H1 (cell line): ENCODE data around the gene OR2L8. TPM values are rescaled to one million over a fixed set of nuclear protein-coding genes. Genes with fewer than 3 reads are reported as not detected.

ENCODE experiments used
- CTCF ChIA-PET: fragments of 300-600 bp; sonication (Branson Sonifier 250); formaldehyde crosslinking; loops from one replicate; lab custom pipeline; 2021; ENCODE audit not compliant: partially characterized antibody; lab: Charles Lee
- POLR2A ChIA-PET: fragments of 300-600 bp; sonication (Branson Sonifier 250); formaldehyde crosslinking; loops from one replicate; lab custom pipeline; 2021; ENCODE audit warnings: inconsistent platforms; ENCODE audit not compliant: partially characterized antibody; lab: Charles Lee
- DNase-seq, 2 experiments: peaks; one replicate each; pipeline versions ENCODE4 v3.0.0 to v3.0.0-alpha.2; 2010 to 2022; ENCODE audit warnings: low spot score in 2 of 2, low read depth in 1 of 2, mixed read lengths in 1 of 2
- FAIRE-seq: peaks from 2 replicates; lab custom pipeline; 2011; peaks lifted over from hg19 to GRCh38; lab: Jason Lieb, UNC
- H2AFZ ChIP-seq: 2 replicates; pipeline ENCODE4 v1.8.1; 2012; ENCODE audit warnings: low read length, inconsistent platforms
- H2AK5ac ChIP-seq: 2 replicates; pipeline ENCODE4 v1.6.1; 2013; ENCODE audit warnings: low read depth, low read length
- H2BK120ac ChIP-seq: replicated peaks from 2 replicates; pipeline ENCODE3; 2013; ENCODE audit warnings: low read depth, low read length, inconsistent platforms
- H2BK12ac ChIP-seq: 2 replicates; pipeline ENCODE4 v1.6.1; 2013; ENCODE audit warnings: low read depth, low read length
- H2BK15ac ChIP-seq: 2 replicates; pipeline ENCODE4 v1.6.1; 2013; ENCODE audit warnings: low read length
- H2BK20ac ChIP-seq: 2 replicates; pipeline ENCODE4 v1.6.1; 2013; ENCODE audit warnings: low read length
- H2BK5ac ChIP-seq: 2 replicates; pipeline ENCODE4 v1.6.1; 2013; ENCODE audit warnings: low read depth, low read length
- H3K14ac ChIP-seq: 2 replicates; pipeline ENCODE4 v1.6.1; 2013; ENCODE audit warnings: inconsistent platforms; ENCODE audit not compliant: insufficient read length
- H3K18ac ChIP-seq: 2 replicates; pipeline ENCODE4 v1.6.1; 2013; ENCODE audit warnings: low read length; ENCODE audit errors: extremely low read depth
- H3K23ac ChIP-seq: 2 replicates; pipeline ENCODE4 v1.6.1; 2013; ENCODE audit warnings: inconsistent platforms; ENCODE audit not compliant: insufficient read length
- H3K23me2 ChIP-seq: 2 replicates; pipeline ENCODE4 v1.6.1; 2013; ENCODE audit warnings: low read depth, low read length
- H3K27ac ChIP-seq: 2 replicates; pipeline ENCODE4 v1.6.1; 2011; ENCODE audit warnings: low read depth, low read length, inconsistent platforms
- H3K27me3 ChIP-seq, 4 experiments: replicated peaks in 1 of 4; 1 replicate in 1 of 4; 2 replicates in 3 of 4; pipeline versions ENCODE4 v1.6.1 to v1.8.1; 2011 to 2013; ENCODE audit warnings: low read length in 3 of 4, mild to moderate bottlenecking in 3 of 4, inconsistent platforms in 2 of 4, mixed read lengths in 2 of 4, moderate library complexity in 1 of 4; ENCODE audit not compliant: control insufficient read depth in 3 of 4, insufficient read depth in 3 of 4; ENCODE audit errors: extremely low read depth in 1 of 4
- H3K36me3 ChIP-seq, 4 experiments: 2 replicates each; pipeline versions ENCODE4 v1.6.1 to v1.8.1; 2011 to 2013; ENCODE audit warnings: mild to moderate bottlenecking in 4 of 4, low read length in 3 of 4, moderate library complexity in 2 of 4, control low read depth in 1 of 4, inconsistent platforms in 1 of 4; ENCODE audit not compliant: insufficient read depth in 4 of 4, control insufficient read depth in 2 of 4
- H3K4ac ChIP-seq: replicated peaks from 2 replicates; pipeline ENCODE3; 2013; ENCODE audit warnings: low read length, low read depth, mixed read lengths, inconsistent platforms; ENCODE audit not compliant: insufficient read length
- H3K4me1 ChIP-seq, 4 experiments: replicated peaks in 1 of 4; 1 replicate in 1 of 4; 2 replicates in 3 of 4; pipeline versions ENCODE4 v1.6.1 to v1.8.1; 2011 to 2013; ENCODE audit warnings: low read length in 3 of 4, inconsistent platforms in 2 of 4, mixed read lengths in 1 of 4; ENCODE audit not compliant: insufficient read depth in 4 of 4, control insufficient read depth in 3 of 4
- H3K4me2 ChIP-seq, 2 experiments: 2 replicates each; pipeline versions ENCODE4 v1.6.1 to v1.8.1; 2011 to 2013; ENCODE audit warnings: low read depth in 2 of 2, low read length in 2 of 2, control low read depth in 1 of 2, inconsistent platforms in 1 of 2, mild to moderate bottlenecking in 1 of 2; ENCODE audit not compliant: insufficient read depth in 1 of 2
- H3K4me3 ChIP-seq, 4 experiments: fragments of 200-600, 300-600 bp in 1 of 4; sonication (generic), shearing (Covaris generic), sonication (Bioruptor Twin) in 1 of 4; 2 replicates each; pipeline versions ENCODE4 v1.5.1 to v1.8.1; 2011 to 2016; ENCODE audit warnings: low read length in 4 of 4, low read depth in 3 of 4, control low read depth in 2 of 4, inconsistent platforms in 2 of 4, mild to moderate bottlenecking in 2 of 4, mixed read lengths in 1 of 4, moderate library complexity in 1 of 4; ENCODE audit not compliant: insufficient read depth in 2 of 4; ENCODE audit errors: extremely low read depth in 1 of 4
- H3K56ac ChIP-seq: replicated peaks from 2 replicates; pipeline ENCODE3; 2013; ENCODE audit warnings: low read depth, mild to moderate bottlenecking, mixed read lengths, low read length, inconsistent platforms; ENCODE audit not compliant: insufficient read length
- H3K79me1 ChIP-seq: 2 replicates; pipeline ENCODE4 v1.6.1; 2013; ENCODE audit warnings: low read depth, low read length, control low read depth
- H3K79me2 ChIP-seq, 2 experiments: 2 replicates each; pipeline versions ENCODE4 v1.6.1 to v1.8.1; 2012 to 2013; ENCODE audit warnings: low read length in 2 of 2, mild to moderate bottlenecking in 2 of 2, inconsistent platforms in 1 of 2; ENCODE audit not compliant: insufficient read depth in 2 of 2, control insufficient read depth in 1 of 2
- H3K9ac ChIP-seq, 4 experiments: replicated peaks in 1 of 4; 1 replicate in 1 of 4; 2 replicates in 3 of 4; pipeline versions ENCODE4 v1.6.1 to v1.8.1; 2011 to 2013; ENCODE audit warnings: low read depth in 3 of 4, low read length in 3 of 4, control low read depth in 2 of 4, mild to moderate bottlenecking in 2 of 4, moderate library complexity in 2 of 4, inconsistent platforms in 1 of 4; ENCODE audit errors: extremely low read depth in 1 of 4
- H3K9me3 ChIP-seq, 2 experiments: 2 replicates each; pipeline versions ENCODE4 v1.6.1 to v1.8.1; 2012 to 2013; ENCODE audit warnings: mild to moderate bottlenecking in 2 of 2, moderate library complexity in 2 of 2, control low read depth in 1 of 2, inconsistent platforms in 1 of 2, low read depth in 1 of 2, low read length in 1 of 2, mixed read lengths in 1 of 2; ENCODE audit not compliant: insufficient read depth in 2 of 2
- H4K20me1 ChIP-seq, 2 experiments: replicated peaks in 1 of 2; 2 replicates each; pipeline versions ENCODE3 to v1.8.1; 2011 to 2013; ENCODE audit warnings: inconsistent platforms in 2 of 2, low read length in 2 of 2, mild to moderate bottlenecking in 1 of 2; ENCODE audit not compliant: insufficient read depth in 2 of 2, control insufficient read depth in 1 of 2
- H4K5ac ChIP-seq: 2 replicates; pipeline ENCODE4 v1.6.1; 2013; ENCODE audit warnings: low read length, low read depth, mixed read lengths, inconsistent platforms; ENCODE audit not compliant: insufficient read length
- H4K8ac ChIP-seq: 2 replicates; pipeline ENCODE4 v1.8.0; 2013; ENCODE audit warnings: mild to moderate bottlenecking, moderate library complexity, low read length, inconsistent platforms; ENCODE audit not compliant: insufficient read depth; ENCODE audit errors: extremely low read depth
- H4K91ac ChIP-seq: replicated peaks from 2 replicates; pipeline ENCODE3; 2013; ENCODE audit warnings: low read length, mixed read lengths, inconsistent platforms; ENCODE audit not compliant: insufficient read length
- EGR1 ChIP-seq: IDR thresholded peaks from 2 replicates; pipeline ENCODE4 v1.6.1; 2011; ENCODE audit warnings: low read depth, low read length, borderline replicate concordance
- KDM4A ChIP-seq: IDR thresholded peaks from one replicate; pipeline ENCODE4 v1.7.1; 2012; ENCODE audit warnings: low read depth, mild to moderate bottlenecking, moderate library complexity, low read length, inconsistent platforms; ENCODE audit not compliant: severe bottlenecking
- TEAD4 ChIP-seq: IDR thresholded peaks from 2 replicates; pipeline ENCODE4 v1.6.1; 2012; ENCODE audit warnings: low read depth, low read length, inconsistent platforms, mixed read lengths
- WGBS, 2 experiments: shearing (Covaris generic) in 1 of 2; methylation state at CpG; one replicate each; pipeline versions ENCODE4 v1.1.6 to v1.1.7; 2013 to 2015; ENCODE audit warnings: low lambda C conversion rate in 2 of 2, mixed read lengths in 2 of 2, inconsistent platforms in 1 of 2, low coverage in 1 of 2, missing lambda C conversion rate in 1 of 2; ENCODE audit not compliant: insufficient replicate concordance in 2 of 2, insufficient coverage in 1 of 2, insufficient read length in 1 of 2; ENCODE audit errors: extremely low coverage in 1 of 2, missing lambda C conversion rate in 1 of 2; 5-methylcytosine and 5-hydroxymethylcytosine counted together
- polyA plus RNA-seq, 7 experiments: library from polyadenylated mRNA; depleted of rRNA in 3 of 7; stranded (reverse) in 5 of 7; unstranded in 2 of 7; fragments of >200 nt in 5 of 7; fragments of 200-250 nt in 2 of 7; gene quantifications; 1 replicate in 5 of 7; 2 replicates in 1 of 7; 4 replicates in 1 of 7; pipeline versions ENCODE4 v1.2.1 to v1.2.3, GENCODE V29; 2011 to 2013; ENCODE audit warnings: missing spikeins in 2 of 7, mixed read lengths in 2 of 7
- total RNA-seq: library from RNA; stranded (reverse); fragmentation: NEBNext Ultra II Directional; extraction: Animal tissue kit (Norgen Biotek cat#: 25700); gene quantifications from 2 replicates; pipeline ENCODE4 v1.2.1, GENCODE V29; 2021
- TF ChIP-seq, protein P1 (sequence below): IDR thresholded peaks from 2 replicates; pipeline ENCODE4 v1.6.1; 2012; ENCODE audit warnings: inconsistent platforms

OR2L8 gene
- total and polyA plus RNA-seq, 2 of the 8 experiments (the other 6 are each of a cell fraction or from before 2014, with no cell fraction given), result not detected

DNA sequence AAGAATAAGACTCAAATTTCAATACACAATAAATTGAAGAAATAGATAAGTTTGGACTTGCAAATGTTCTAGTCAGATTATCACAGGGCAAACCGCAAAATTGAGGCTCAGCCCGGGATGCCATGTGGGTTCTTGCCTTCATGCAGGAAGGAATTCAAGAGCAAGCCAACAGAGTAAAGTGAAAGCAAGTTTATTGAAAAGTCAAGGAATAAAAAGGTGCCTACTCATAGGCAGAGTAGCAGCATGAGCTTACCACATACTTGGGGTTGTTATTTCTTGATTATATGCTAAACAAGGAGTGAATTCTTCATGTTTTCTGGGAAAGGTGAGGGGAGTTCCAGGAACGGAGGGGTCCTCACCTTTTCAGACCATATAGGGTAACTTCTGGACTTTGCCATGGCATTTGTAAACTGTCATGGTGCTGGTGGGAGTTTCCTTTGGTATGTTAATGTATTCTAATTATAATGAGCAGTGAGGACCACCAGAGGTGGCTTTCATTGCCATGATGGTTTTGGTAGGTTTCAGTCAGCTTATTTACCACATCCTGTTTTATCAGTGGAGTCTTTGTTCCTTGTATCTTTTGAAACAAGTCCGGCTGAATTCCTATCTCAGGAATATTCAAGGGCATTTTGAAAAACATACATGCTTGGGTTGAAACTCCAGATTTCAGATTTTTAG, 14.4 kb downstream of the OR2L8 start:
- H2BK120ac ChIP-seq, result no peak overlapping the region
- H2BK5ac ChIP-seq, result no peak overlapping the region
- H2AFZ ChIP-seq, result no peak overlapping the region
- no peak overlapping the region for H2BK12ac ChIP-seq
- no peak overlapping the region for H3K56ac ChIP-seq
- no peak overlapping the region for H3K18ac ChIP-seq
- H3K14ac ChIP-seq, result no peak overlapping the region
- H3K23ac ChIP-seq, result no peak overlapping the region
- no peaks in the 10 kb centered on the region for H3K23me2 ChIP-seq
- no peak overlapping the region for H4K5ac ChIP-seq
- no peak overlapping the region for H2BK20ac ChIP-seq
- no peak overlapping the region for H3K4ac ChIP-seq
- H2BK15ac ChIP-seq, result no peak overlapping the region
- H3K4me2 ChIP-seq, result no peak overlapping the region
- H4K20me1 ChIP-seq, result no peaks in the 10 kb centered on the region
- no peaks in the 10 kb centered on the region for H3K36me3 ChIP-seq
- H3K4me1 ChIP-seq, result no peaks in the 10 kb centered on the region
- ChIA-PET POLR2A (no interaction called here), CTCF (no interaction called here)
- H3K79me1 ChIP-seq, result no peaks in the 10 kb centered on the region
- H3K79me2 ChIP-seq, result no peaks in the 10 kb centered on the region
- H4K91ac ChIP-seq, result no peak overlapping the region
- DNase-seq, result no peak
- no peak overlapping the region for H3K9ac ChIP-seq
- H3K9me3 ChIP-seq, result peaks cover 36 to 46% of the 10 kb centered on the region in 2 experiments
- WGBS, 2 experiments, result 81% methylated on average over 4 of the region's 4 CpGs; no CpG with 5 or more reads in 1 of the 2 experiments
- H3K4me3 ChIP-seq, result no peak overlapping the region
- no peak overlapping the region for H2AK5ac ChIP-seq
- no peaks in the 10 kb centered on the region for H3K27me3 ChIP-seq
- no peak overlapping the region for H4K8ac ChIP-seq
- TF ChIP-seq, protein P1, sequence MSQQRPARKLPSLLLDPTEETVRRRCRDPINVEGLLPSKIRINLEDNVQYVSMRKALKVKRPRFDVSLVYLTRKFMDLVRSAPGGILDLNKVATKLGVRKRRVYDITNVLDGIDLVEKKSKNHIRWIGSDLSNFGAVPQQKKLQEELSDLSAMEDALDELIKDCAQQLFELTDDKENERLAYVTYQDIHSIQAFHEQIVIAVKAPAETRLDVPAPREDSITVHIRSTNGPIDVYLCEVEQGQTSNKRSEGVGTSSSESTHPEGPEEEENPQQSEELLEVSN, result no peak
- TF ChIP-seq KDM4A, result no peak
- no peak for TF ChIP-seq TEAD4
- no peak for TF ChIP-seq EGR1
- no peak for FAIRE-seq
- no peak overlapping the region for H3K27ac ChIP-seq
